ENCODE measurements around the gene COL5A2. TPM values are rescaled to one million over a fixed set of nuclear protein-coding genes. Genes with fewer than 3 reads are reported as not detected.
A peak's percentile ranks its signal among the peaks of the same experiment; 100 is the strongest.

The COL5A2 gene
- total and polyA plus RNA-seq, 11 donors, result 4.4 to 61.1 (median 12.4) TPM

GRCh38 chr2:189151906-189152305, 27.7 kb downstream of the COL5A2 start:
- Histone ChIP-seq H3K36me3 (no peaks in the 10 kb centered on the region), H3K27ac (peak overlapping the region in 6 of 12 donors; percentile 9 to 54 (median 24)), H3K4me1 (peaks cover 0 to 29% (median 2%) of the 10 kb centered on the region in 12 donors), H3K4me3 (no peak overlapping the region), H3K9me3 (no peaks in the 10 kb centered on the region), H3K27me3 (no peaks in the 10 kb centered on the region)
- intact Hi-C loops (cut with DNase I), result no loop called here
- no peak for DNase-seq
- TF ChIP-seq POLR2A (IDR thresholded peaks at IDR 0.05), result no peak
- TF ChIP-seq CTCF (IDR thresholded peaks at IDR 0.05), result no peak
- ATAC-seq, result no peak

- Histone ChIP-seq H3K27me3 (no peaks in the 10 kb centered on the region), H3K4me1 (peaks cover 0 to 29% (median 2%) of the 10 kb centered on the region in 12 donors), H3K4me3 (no peak overlapping the region), H3K9me3 (no peaks in the 10 kb centered on the region), H3K36me3 (no peaks in the 10 kb centered on the region), H3K27ac (no peak overlapping the region)
- WGBS, 4 donors, result 17 to 32% (median 20%) methylated on average over 2 of the region's 2 CpGs
- DNase-seq (no peak), ATAC-seq (no peak)
- TF ChIP-seq POLR2A (IDR thresholded peaks at IDR 0.05) (no peak), CTCF (IDR thresholded peaks at IDR 0.05) (no peak)
- intact Hi-C loops (cut with DNase I), result no loop called here
These were observed 29.5 kb downstream of the COL5A2 start for GRCh38 chr2:189150033-189150432.

- Histone ChIP-seq H3K36me3 (no peaks in the 10 kb centered on the region), H3K4me3 (no peak overlapping the region), H3K27me3 (no peaks in the 10 kb centered on the region), H3K27ac (no peak overlapping the region), H3K9me3 (no peaks in the 10 kb centered on the region), H3K4me1 (peaks cover 0 to 29% (median 0%) of the 10 kb centered on the region in 12 donors)
- no peak for DNase-seq
- 90 to 98% (median 97%) methylated on average over 1 of the region's 1 CpG for WGBS, 4 donors
- intact Hi-C loops (cut with DNase I), result no loop called here
- ATAC-seq, result no peak
- TF ChIP-seq POLR2A (IDR thresholded peaks at IDR 0.05) (no peak), CTCF (IDR thresholded peaks at IDR 0.05) (no peak)
These were observed 31.6 kb downstream of the COL5A2 start for GRCh38 chr2:189147989-189148388.

- Histone ChIP-seq H3K9me3 (no peaks in the 10 kb centered on the region), H3K27me3 (no peaks in the 10 kb centered on the region), H3K27ac (no peak overlapping the region), H3K36me3 (no peaks in the 10 kb centered on the region), H3K4me3 (no peak overlapping the region), H3K4me1 (peaks cover 0 to 27% (median 0%) of the 10 kb centered on the region in 12 donors)
- intact Hi-C loops (cut with DNase I), result no loop called here
- DNase-seq, result no peak
- 84 to 92% (median 89%) methylated on average over 2 of the region's 2 CpGs for WGBS, 4 donors
- no peak for ATAC-seq
- TF ChIP-seq CTCF (IDR thresholded peaks at IDR 0.05) (no peak), POLR2A (IDR thresholded peaks at IDR 0.05) (no peak)
These were observed 32.2 kb downstream of the COL5A2 start for GRCh38 chr2:189147361-189147760.

Data from heart left ventricle (tissue), 16 donors.